ENCODE data around the gene THSD8.
"Not testable (repeated sequence)": the region's sequence is repeated elsewhere in the genome, so short reads cannot be mapped to it uniquely, and the experiment has no call there.

Gene THSD8

GRCh38 chr19:12825254-12826131, 23.6 kb downstream of the THSD8 start:
- no peak for DNase-seq (ENCODE audit: low read depth in 2 of 2)

DNA sequence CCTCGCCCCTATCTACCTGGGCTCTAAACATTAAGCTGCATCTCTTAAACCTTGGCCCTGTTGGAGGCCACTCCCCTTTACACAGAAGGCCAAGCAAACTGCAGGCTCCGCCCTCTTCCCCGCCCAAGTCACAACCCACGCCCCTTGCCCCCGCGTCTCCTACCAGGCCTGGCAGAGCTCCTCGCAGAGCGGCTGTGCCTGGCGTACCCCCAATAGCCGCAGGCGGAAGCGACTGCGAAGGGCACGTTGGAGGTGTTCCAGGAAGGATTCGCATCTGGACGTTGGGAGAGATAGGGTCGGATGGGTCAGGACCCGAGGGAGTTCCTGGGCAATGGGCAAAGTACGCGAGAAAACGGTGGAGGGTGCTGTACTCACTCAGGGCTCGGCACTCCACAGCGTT, 26.6 kb downstream of the THSD8 start:
- peak in 1 of 2 donors; percentile 46 for DNase-seq (ENCODE audit: low read depth in 2 of 2)

DNA sequence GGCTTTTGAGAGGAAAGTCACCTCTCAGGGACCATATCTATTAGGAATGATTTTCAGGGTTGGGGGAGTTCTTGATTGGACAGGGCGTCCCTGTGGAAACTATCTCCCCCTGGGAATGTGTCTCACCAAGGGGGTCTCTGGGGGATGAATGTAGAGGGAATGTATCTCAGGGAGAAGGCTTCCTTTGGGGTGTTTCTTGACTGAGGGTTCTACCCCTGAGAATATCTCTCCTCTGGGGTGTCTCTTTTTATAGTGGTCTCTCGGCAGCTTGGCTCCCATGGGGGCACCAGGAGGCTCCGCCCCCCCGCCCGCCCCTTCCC, 31.5 kb downstream of the THSD8 start:
- no peak for DNase-seq (ENCODE audit: low read depth in 2 of 2)

- no peak for DNase-seq (ENCODE audit: low read depth in 2 of 2)
These were observed 32.1 kb downstream of the THSD8 start for GRCh38 chr19:12833738-12834565.

GRCh38 chr19:12834566-12834943, 32.7 kb downstream of the THSD8 start, which contains the start of gene RTBDN:
Gene RTBDN (minus strand): TSS chr19:12834579. CDS start chr19:12829979, 4,600 bp downstream.
- no peak for DNase-seq (ENCODE audit: low read depth in 2 of 2)

GRCh38 chr19:12834976-12835757, 33.3 kb downstream of the THSD8 start:
- DNase-seq (ENCODE audit: low read depth in 2 of 2) = no peak

DNA sequence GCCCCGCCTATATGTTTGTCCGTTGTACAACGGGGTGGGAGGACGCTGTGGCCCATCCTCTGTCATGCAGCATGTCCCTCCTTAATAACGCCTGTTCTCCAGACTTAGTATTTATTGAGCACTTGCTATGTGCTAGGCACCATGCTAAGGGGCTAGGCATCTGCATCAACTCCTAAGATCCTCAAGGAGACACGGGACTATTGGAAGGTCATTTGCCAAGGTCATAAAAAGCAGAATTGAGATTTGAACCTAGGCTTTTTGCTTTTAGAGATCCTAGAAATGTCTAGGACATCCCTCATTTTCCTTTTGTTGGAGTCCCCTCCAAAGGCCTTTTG, 34.6 kb downstream of the THSD8 start:
- no peak for DNase-seq (ENCODE audit: low read depth in 2 of 2)

DNA sequence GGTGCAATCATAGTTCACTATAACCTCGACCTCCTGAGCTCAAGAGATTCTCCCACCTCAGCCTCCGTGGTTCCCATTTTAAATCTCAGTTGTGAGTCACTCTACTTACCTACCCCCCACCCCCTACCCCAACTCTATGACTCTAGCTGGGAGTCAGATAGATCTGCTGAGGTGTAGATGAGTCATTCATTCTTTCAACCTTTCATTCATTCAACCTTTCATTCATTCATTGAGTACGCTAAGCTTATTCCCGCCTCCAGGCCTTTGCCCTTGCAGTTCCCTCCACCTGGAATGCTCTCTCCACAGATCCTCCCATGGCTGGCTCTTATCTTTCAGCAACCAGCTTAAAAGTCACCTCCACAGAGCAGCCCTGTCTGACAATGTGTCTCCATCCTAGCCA, 35.4 kb downstream of the THSD8 start:
- no peak for DNase-seq (ENCODE audit: low read depth in 2 of 2)

DNA sequence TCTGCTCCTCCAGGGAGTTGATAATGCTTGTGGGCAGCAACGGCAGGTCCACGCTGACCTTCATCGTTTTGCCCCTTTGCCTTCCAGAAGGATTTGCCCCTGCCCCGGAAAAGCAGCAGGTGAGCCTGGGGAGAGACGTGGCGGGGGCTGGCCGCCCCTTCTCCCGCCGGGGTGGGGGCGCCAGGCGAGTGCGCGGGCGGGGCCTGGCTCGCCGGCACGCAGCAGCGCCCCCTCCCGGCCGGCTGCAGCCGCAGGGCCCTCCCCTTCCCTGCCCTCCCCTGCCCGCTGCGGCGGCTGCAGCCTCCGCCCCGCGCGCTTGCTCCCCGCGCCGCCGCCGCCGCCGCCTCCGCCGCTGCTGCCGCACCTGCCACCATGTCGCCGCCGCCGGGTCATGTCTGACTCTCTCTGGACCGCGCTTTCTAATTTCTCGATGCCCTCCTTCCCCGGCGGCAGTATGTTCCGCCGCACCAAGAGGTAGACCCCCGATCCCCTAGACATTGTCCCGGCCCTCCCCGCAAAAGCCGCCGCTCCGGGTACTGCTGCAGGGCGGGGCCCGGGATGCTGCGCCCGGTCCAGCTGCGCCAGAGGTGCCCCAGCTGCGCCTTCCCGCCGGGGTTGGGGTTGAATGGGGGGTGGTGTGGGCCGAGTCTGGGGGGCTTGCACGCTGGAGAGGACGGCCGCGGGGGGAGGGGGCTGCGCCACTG, 36.5 kb downstream of the THSD8 start, which contains the start of gene MAST1:
TSS of gene MAST1 (plus strand) at position 334 of the 704 bp plus-strand sequence. CDS start at position 392, 58 bp downstream.
- DNase-seq (ENCODE audit: low read depth in 2 of 2) = peak in 1 of 2 donors; percentile 36

DNA sequence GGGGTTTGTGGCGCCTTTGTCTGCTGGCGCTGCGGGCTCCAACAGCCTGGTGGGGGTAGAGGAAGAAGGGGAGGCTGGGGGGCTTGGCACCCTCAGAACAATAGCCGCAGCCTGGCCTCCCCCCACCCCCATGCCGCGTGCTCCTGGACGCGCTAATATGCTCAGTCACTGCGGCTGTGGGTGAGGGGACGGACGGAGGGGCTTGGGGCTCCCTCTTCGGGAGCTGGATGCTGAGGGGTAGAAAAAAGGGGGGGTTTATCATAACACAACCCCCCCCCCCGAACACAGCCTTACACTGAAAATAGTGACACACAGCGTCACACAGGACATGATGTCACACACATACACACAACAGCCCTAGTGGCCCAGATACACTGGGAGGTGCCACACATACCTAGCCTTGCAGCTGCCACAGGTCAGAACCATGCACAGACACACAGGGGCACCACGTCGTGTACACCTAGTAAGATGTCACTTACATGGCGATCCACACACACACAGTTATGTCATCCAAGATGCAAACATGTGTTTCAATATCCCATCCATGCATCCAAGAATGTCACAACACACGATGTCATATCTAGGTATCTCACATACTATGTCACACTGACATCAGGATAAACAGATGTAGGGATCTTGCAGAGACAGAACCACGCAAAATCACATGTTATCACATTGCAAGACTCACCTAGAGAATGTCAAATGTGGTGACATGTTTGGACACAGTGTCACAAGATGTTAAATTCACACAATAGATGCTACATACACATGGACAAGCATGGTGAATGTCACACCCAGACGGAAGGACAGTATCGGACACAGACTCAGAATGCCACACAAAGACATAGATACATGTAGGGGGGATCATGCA, 37.3 kb downstream of the THSD8 start:
- DNase-seq (ENCODE audit: low read depth in 2 of 2) = no peak

DNA sequence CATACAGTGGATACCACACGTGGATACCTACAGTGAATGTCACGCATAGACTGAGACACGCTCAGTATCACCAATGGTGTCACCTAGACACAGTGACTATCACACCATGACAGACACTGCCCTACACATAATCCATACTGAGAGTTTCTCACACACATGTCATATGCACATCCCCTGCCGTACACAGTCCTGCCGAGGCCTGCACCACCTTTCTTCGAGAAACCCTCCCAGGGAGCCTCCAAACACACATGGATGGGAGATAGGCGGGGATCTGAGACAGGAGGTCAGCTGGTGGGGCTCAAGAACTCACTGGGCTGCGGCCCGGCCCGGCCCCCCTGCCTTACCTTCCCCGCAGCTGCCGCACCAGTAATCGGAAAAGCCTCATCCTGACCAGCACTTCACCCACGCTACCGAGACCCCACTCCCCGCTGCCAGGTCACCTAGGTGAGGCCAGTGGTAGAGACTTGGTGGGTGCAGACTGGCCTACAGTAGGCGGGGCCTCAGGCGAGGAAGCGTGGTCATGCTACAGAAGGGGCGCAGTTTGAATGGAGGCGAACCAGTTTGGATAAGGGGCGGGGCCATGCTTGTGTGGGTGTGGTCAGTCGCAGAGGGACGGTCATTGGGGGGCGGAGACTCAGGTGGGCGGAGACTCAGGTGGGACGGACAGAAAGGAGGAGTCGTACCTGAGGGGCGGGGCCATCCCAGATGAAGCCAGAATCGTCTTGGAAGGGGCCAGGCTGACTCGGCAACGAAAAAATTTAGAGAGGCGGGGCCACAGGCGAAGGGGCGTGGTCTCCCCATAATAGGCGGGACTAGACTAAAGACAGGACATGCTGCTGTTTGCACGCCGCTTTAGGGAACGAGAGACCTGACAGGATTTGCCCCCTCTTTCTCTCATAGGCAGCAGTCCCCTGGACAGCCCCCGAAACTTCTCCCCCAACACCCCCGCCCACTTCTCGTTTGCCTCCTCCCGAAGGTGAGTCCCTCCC, 38.5 kb downstream of the THSD8 start:
- peak in 1 of 2 donors; percentile 49 for DNase-seq (ENCODE audit: low read depth in 2 of 2)

DNA sequence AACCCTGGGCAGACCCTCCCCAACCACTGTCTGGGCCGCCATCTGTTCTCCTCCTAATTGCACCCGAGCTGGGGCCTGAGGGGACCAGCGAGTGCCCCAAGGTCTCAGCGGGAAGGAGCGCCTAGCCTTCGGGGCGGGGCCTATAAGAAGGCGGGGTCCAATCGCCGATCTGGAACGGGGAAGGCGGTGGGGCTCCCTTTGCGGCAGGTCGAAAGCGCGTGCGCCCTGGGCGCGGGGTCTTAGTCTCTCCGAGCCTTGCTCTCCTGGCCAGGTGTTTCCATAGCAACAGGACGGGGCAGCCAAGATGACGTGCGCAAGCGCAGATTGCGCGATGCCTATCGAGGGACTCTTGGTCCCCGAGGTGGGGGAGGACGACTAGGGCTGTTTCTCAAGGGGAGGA, 39.2 kb downstream of the THSD8 start:
- DNase-seq (ENCODE audit: low read depth in 2 of 2) = no peak

DNA sequence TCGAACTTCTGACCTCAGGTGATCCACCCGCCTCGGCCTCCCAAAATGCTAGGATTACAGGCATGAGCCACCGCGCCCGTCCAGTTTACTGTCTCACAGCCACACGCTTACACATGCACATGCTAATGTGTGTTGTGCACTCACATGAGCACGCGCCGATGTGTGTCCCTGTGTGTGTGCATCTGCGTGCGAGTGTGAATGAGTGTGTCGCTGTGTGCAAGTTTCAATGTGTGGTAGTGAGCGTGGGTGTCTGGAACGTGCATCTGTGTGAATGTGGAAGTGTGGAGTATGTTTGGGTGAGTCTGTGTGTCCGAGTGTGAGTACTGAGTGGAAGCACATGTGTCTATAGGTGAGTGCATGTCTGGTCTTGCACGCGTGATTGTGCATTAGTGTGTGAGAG, 40.6 kb downstream of the THSD8 start:
- no peak for DNase-seq (ENCODE audit: low read depth in 2 of 2)

GRCh38 chr19:12843328-12843727, 41.5 kb downstream of the THSD8 start:
- no peak for DNase-seq (ENCODE audit: low read depth in 2 of 2)

DNA sequence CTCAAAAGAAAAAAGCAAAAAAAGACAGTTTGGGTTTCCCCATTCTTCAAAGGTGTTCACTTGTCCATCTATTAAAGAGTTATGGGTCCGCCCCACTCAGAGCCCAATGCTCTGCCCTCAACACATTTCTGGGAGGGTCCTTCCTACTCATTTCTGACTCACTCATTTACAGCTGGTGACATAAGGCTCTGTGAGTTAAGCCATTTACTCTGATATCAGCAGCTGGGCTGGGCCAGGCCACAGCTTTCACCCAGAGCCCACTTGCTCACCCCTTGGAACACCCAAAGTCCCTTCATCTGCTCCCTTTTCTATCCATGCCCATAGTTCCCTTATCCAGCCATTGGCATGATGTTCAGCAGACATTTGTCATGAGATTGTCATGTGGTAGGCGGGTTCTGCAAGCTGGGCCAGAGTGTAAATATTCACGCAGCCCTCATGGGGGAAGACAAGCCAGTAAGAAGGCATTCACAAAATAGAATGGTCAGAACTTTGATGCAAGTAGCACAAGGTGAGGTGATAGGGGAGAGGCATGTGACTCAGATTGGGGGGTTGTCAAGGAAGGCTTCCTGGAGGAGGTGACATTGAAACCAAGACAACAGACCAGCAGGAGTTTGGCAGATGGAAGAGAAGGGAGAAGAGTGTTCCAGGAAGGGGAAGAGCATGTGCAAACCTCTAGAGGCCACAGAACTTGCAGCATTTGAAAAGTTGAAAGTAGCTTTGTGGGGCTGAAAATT, 42.3 kb downstream of the THSD8 start:
- DNase-seq (ENCODE audit: low read depth in 2 of 2) = no peak

DNA sequence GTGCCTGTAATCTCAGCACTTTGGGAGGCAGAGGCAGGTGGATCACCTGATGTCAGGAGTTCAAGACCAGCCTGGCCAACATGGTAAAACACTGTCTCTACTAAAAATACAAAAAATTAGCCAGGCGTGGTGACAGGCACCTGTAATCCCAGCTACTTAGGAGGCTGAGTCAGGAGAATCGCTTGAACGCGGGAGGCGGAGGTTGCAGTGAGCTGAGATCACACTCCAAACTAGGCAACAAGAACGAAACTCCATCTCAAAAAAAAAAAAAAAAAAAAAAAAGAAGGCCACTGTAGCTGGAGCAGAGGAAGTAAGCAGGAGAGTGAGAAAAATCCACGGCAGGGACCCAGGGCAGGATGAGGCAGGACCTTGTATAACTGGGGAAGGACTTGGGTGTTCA, 44.7 kb downstream of the THSD8 start:
- not testable (repeated sequence) for DNase-seq (ENCODE audit: low read depth in 2 of 2)

DNA sequence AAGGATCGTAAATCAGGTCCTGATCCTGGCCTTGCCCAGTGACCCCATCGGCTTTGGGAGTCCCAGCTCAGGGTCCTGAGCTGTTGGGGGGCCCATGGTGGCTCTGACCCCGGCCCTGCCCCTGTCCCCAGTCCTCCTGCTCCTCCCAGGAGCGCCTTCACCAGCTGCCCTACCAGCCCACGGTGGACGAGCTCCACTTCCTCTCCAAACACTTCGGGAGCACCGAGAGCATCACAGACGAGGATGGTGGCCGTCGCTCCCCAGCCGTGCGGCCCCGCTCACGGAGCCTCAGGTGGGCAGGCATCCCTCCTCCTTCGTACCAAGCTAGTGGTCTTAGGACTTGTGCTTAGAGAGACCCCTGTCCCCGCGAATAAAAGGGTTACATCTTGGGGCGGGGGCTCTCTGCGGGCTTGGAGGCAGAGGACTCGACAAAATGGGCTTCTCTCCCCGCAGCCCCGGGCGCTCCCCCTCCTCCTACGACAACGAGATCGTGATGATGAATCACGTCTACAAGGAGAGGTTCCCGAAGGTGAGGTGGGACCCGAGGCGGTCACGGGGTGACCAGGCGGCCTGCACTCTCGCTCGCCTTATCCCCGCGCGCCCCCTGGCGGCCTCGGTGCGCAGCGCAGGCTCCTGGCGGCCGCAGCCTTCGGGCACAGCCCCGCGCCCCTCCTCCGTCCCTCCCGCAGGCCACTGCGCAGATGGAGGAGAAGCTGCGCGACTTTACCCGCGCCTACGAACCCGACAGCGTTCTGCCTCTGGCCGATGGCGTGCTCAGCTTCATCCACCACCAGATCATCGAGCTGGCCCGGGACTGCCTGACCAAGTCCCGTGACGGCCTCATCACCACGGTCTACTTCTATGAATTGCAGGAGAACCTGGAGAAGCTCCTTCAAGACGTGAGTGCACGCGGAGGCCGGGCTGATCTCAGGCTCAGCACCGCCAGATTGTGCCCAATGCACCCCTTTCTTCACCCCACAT, 45.6 kb downstream of the THSD8 start:
- DNase-seq (ENCODE audit: low read depth in 2 of 2) = peak; percentile 80 to 81

Measured in stimulated activated CD8-positive, alpha-beta memory T cell treated with anti-CD3 and anti-CD28 coated beads, Interleukin-15, amount 100 ng/mL, for 48 hours (primary cell).